Natural killer cell (primary cell): ENCODE data around the gene HSD17B3. TPM values are rescaled to one million over a fixed set of nuclear protein-coding genes. Genes with fewer than 3 reads are reported as not detected.

Experiments
- ATAC-seq, 3 donors: fragments of 150-1000 bp in 2 of 3; fragments of 200-7000 bp in 1 of 3; cut with Tn5 transposase; 1 replicate in 1 of 3; 2 replicates in 2 of 3; pipeline ENCODE4 v1.10.0; 2021; ENCODE audit warnings: mild to moderate bottlenecking in 2 of 3, moderate library complexity in 2 of 3
- DNase-seq, 2 donors: peaks; one replicate each; pipeline versions ENCODE4 v3.0.0 to v3.0.0-alpha.2; 2013 to 2021; ENCODE audit warnings: mixed read lengths in 1 of 2
- H3K27ac ChIP-seq: one replicate; pipeline ENCODE4 v1.5.1; 2013; ENCODE audit warnings: mild to moderate bottlenecking, low read length
- H3K27me3 ChIP-seq: one replicate; pipeline ENCODE4 v1.6.1; 2013; ENCODE audit warnings: low read length; ENCODE audit not compliant: control insufficient read depth, insufficient read depth
- H3K36me3 ChIP-seq: one replicate; pipeline ENCODE4 v1.6.1; 2013; ENCODE audit warnings: low read length; ENCODE audit not compliant: control insufficient read depth, insufficient read depth
- H3K4me1 ChIP-seq: one replicate; pipeline ENCODE4 v1.6.1; 2013; ENCODE audit warnings: low read length; ENCODE audit not compliant: control insufficient read depth, insufficient read depth
- H3K4me3 ChIP-seq: one replicate; pipeline ENCODE4 v1.5.1; 2013; ENCODE audit warnings: low read length
- H3K9me3 ChIP-seq: one replicate; pipeline ENCODE4 v1.6.1; 2013; ENCODE audit warnings: low read length; ENCODE audit not compliant: control insufficient read depth, insufficient read depth
- H3K27ac Mint-ChIP-seq, 2 donors: one replicate each; pipeline ENCODE4 v1.8.0; 2022; ENCODE audit warnings: mild to moderate bottlenecking in 2 of 2, mixed read lengths in 2 of 2, moderate library complexity in 1 of 2
- H3K27me3 Mint-ChIP-seq, 2 donors: one replicate each; pipeline ENCODE4 v1.8.0; 2022; ENCODE audit warnings: low read depth in 2 of 2, mixed read lengths in 2 of 2
- H3K36me3 Mint-ChIP-seq: one replicate; pipeline ENCODE4 v1.8.0; 2022; ENCODE audit warnings: mixed read lengths
- H3K4me1 Mint-ChIP-seq, 2 donors: one replicate each; pipeline ENCODE4 v1.8.0; 2022; ENCODE audit warnings: mixed read lengths in 2 of 2
- H3K4me3 Mint-ChIP-seq: one replicate; pipeline ENCODE4 v1.8.0; 2022; ENCODE audit warnings: mild to moderate bottlenecking, moderate library complexity, mixed read lengths
- H3K9me3 Mint-ChIP-seq, 2 donors: one replicate each; pipeline ENCODE4 v1.8.0; 2022; ENCODE audit warnings: mixed read lengths in 2 of 2
- WGBS: methylation state at CpG from one replicate; pipeline ENCODE4 v1.1.7; 2013; ENCODE audit warnings: missing lambda C conversion rate; ENCODE audit not compliant: insufficient coverage; 5-methylcytosine and 5-hydroxymethylcytosine counted together
- intact Hi-C: fragments of 100-400 bp; cut with micrococcal nuclease; formaldehyde crosslinking; loops from one replicate; pipeline ENCODE4 v1.14.2; 2022
- total RNA-seq, 4 donors: library from RNA; stranded (reverse); fragments of 120-200 nt in 1 of 4; gene quantifications; one replicate each; pipeline versions ENCODE4 v1.2.3 to v1.2.4, GENCODE V29; 2013 to 2022
- TF ChIP-seq, protein P1 (sequence below): fragments of 200-600 bp; IDR thresholded peaks from one replicate; pipeline ENCODE4 v1.8.0; 2022; ENCODE audit warnings: antibody characterized with exemption

Gene HSD17B3
- total RNA-seq, 3 donors from 2014 or later (not counting 1 experiment from before 2014, with no cell fraction given) = 0.68 to 0.96 (median 0.80) TPM

DNA sequence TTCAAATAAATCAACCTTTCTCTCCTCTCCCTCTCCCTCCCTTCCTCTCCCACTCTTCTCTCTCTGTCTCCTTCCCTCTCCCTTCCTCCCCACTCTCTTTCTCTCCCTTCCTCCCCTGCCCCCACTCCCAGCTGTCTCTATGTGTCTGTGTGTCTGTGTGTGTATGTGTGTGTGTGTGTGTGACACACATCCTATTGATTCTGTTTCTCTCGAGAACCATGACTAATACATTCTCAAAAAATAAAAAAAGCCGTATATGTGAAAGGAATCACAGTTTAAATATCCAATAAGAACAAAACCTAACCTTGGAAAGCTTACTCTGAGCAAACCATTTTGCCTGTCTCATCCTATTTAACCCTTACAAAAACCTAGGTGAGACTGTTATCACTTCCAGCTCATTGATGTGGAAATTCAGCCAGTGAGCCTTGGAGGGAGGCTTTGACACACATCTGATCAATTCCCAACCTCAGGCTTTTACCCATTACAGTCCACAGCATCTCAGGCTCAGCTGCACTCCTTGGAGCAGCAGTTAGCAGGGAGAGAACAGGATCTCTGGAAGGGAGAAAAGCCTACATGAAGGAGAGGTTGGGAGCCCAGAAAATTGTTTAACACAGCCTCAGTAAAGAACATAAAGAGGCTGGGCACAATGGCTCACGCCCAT is 8.3 kb downstream of the HSD17B3 start:
- Mint-ChIP-seq H3K27me3 (peaks cover 13 to 14% of the 10 kb centered on the region in 2 donors), H3K4me3 (no peak overlapping the region), H3K9me3 (no peaks in the 10 kb centered on the region), H3K27ac (no peak overlapping the region), H3K4me1 (no peaks in the 10 kb centered on the region), H3K36me3 (no peaks in the 10 kb centered on the region)
- DNase-seq = no peak
- Histone ChIP-seq H3K9me3 (no peaks in the 10 kb centered on the region), H3K4me1 (no peaks in the 10 kb centered on the region), H3K4me3 (no peak overlapping the region), H3K36me3 (no peaks in the 10 kb centered on the region), H3K27ac (no peak overlapping the region), H3K27me3 (no peaks in the 10 kb centered on the region)
- 95% methylated on average over 2 of the region's 3 CpGs for WGBS
- intact Hi-C loops = no loop called here
- no peak for ATAC-seq
- TF ChIP-seq, protein P1, sequence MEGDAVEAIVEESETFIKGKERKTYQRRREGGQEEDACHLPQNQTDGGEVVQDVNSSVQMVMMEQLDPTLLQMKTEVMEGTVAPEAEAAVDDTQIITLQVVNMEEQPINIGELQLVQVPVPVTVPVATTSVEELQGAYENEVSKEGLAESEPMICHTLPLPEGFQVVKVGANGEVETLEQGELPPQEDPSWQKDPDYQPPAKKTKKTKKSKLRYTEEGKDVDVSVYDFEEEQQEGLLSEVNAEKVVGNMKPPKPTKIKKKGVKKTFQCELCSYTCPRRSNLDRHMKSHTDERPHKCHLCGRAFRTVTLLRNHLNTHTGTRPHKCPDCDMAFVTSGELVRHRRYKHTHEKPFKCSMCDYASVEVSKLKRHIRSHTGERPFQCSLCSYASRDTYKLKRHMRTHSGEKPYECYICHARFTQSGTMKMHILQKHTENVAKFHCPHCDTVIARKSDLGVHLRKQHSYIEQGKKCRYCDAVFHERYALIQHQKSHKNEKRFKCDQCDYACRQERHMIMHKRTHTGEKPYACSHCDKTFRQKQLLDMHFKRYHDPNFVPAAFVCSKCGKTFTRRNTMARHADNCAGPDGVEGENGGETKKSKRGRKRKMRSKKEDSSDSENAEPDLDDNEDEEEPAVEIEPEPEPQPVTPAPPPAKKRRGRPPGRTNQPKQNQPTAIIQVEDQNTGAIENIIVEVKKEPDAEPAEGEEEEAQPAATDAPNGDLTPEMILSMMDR = no peak

DNA sequence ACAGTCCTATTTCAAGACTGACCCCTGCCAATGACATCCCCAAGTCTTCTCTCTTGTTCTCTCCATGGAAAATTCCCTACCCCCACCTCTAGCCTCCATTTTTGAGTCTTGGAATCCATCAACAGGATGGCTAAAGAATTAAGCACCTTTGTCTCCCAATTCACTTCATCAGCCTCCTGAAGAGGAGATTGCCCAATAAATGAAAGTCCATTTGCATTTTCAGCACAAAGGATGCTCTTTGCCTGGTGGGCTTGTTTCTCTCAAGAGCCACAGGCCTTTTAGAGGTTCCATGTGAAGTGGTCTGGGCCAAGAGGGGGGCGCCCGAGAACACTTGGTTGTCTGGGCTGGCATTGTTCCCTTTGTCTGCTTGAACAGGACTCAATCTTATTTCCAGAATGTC is 12.6 kb downstream of the HSD17B3 start:
- Mint-ChIP-seq H3K4me1 (no peaks in the 10 kb centered on the region), H3K9me3 (no peaks in the 10 kb centered on the region)

DNA sequence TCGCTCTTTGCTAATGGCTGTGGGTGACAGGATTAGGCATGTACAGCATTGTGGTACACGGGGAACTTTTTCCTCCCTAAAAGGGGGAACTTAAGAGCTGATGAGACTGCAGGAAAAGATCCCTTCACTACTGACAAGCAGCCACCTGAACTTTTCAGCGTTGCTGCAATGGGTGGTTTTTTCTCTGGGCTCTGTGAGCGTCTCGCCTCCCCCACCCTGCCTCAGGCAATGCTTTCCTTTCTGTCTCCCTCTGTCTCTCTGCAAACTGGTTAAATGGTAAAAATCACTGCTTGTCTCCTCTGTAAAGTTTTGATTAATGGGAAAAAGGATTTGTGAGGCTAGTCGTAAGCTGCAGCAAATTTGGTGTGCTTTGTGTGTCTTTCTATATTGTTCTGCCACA is 20.3 kb downstream of the HSD17B3 start:
- TF ChIP-seq, protein P1 = no peak
- H3K27me3 Mint-ChIP-seq = peaks cover 10 to 17% of the 10 kb centered on the region in 2 donors
- intact Hi-C loops = no loop called here
- ATAC-seq (no peak), DNase-seq (no peak)
- H3K4me1 Mint-ChIP-seq = no peaks in the 10 kb centered on the region
- no peaks in the 10 kb centered on the region for H3K9me3 ChIP-seq
- WGBS = 78% methylated on average over 4 of the region's 6 CpGs
- no peak overlapping the region for H3K27ac ChIP-seq
- no peaks in the 10 kb centered on the region for H3K36me3 Mint-ChIP-seq
- no peaks in the 10 kb centered on the region for H3K36me3 ChIP-seq
- H3K27me3 ChIP-seq = no peaks in the 10 kb centered on the region
- no peaks in the 10 kb centered on the region for H3K9me3 Mint-ChIP-seq
- H3K4me3 Mint-ChIP-seq = no peak overlapping the region
- H3K4me3 ChIP-seq = no peak overlapping the region
- no peak overlapping the region for H3K27ac Mint-ChIP-seq
- H3K4me1 ChIP-seq = no peaks in the 10 kb centered on the region

More for the DNA sequence above, 12.6 kb downstream of the HSD17B3 start:
- intact Hi-C loops = no loop called here
- no peak overlapping the region for H3K4me3 Mint-ChIP-seq
- no peaks in the 10 kb centered on the region for H3K4me1 ChIP-seq
- H3K4me3 ChIP-seq = no peak overlapping the region
- WGBS = 78% methylated on average over 2 of the region's 2 CpGs
- no peak overlapping the region for H3K27ac ChIP-seq
- DNase-seq = no peak
- peaks cover 2% of the 10 kb centered on the region for H3K27me3 ChIP-seq
- H3K9me3 ChIP-seq = no peaks in the 10 kb centered on the region
- no peaks in the 10 kb centered on the region for H3K36me3 Mint-ChIP-seq
- TF ChIP-seq, protein P1 = no peak
- no peaks in the 10 kb centered on the region for H3K36me3 ChIP-seq
- no peak for ATAC-seq
- H3K27me3 Mint-ChIP-seq = peaks cover under 1 to 11% of the 10 kb centered on the region in 2 donors
- no peak overlapping the region for H3K27ac Mint-ChIP-seq

DNA sequence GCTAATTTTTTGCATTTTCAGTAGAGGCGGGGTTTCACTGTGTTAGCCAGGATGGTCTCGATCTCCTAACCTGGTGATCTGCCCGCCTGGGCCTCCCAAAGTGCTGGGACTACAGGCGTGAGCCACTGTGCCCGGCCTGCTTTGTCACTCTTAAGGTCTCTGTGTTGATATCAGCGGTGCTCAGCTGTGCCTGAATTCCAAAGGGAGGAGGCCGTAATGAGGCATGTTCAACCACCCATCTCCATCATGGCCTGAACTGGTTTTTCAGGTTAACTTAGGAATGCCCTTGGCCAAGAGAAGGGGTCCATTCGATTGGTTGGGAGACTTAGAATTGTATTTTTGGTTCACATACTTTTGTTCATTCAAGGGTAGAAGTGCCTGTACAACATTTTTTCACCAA is 22.0 kb downstream of the HSD17B3 start:
- H3K27me3 Mint-ChIP-seq = peaks cover 12 to 31% of the 10 kb centered on the region in 2 donors
- no peaks in the 10 kb centered on the region for H3K4me1 Mint-ChIP-seq
- intact Hi-C loops = no loop called here
- no peaks in the 10 kb centered on the region for H3K36me3 ChIP-seq
- TF ChIP-seq, protein P1 = no peak
- ATAC-seq (no peak), DNase-seq (no peak)
- H3K9me3 ChIP-seq = no peaks in the 10 kb centered on the region
- H3K36me3 Mint-ChIP-seq = peaks cover 2% of the 10 kb centered on the region
- H3K27ac ChIP-seq = no peak overlapping the region
- H3K27me3 ChIP-seq = peaks cover 2% of the 10 kb centered on the region
- WGBS = 95% methylated on average over 7 of the region's 8 CpGs
- H3K4me1 ChIP-seq = no peaks in the 10 kb centered on the region
- no peak overlapping the region for H3K4me3 ChIP-seq
- no peak overlapping the region for H3K4me3 Mint-ChIP-seq
- no peak overlapping the region for H3K27ac Mint-ChIP-seq
- peaks cover 0 to 6% of the 10 kb centered on the region in 2 donors for H3K9me3 Mint-ChIP-seq
